ENCODE data around the gene STARD4.

The STARD4 gene

DNA sequence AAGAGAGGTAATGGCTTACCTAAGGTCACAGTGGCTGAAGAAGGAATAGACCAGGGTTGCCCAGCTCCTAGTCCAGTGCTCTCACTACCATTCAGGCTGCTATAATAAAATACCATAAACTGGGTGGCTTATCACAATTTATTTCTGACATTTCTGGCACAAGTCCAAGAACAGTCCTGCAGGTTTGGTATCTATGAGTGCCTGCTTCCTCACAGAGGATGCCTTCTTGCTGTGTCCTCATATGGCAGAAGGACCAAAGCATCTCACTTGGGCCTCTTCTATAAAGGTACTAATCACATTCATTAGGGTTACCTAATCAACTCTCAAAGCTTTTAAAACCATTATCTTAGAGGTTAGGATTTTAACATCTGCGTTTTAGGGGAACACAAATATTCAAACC lies 17.2 kb downstream of the STARD4 start:
- ATAC-seq (ENCODE audit: low read depth) = peak; percentile 15
- no peaks in the 10 kb centered on the region for H3K9me3 ChIP-seq (ENCODE audit: severe bottlenecking)
- H3K27me3 ChIP-seq (ENCODE audit: insufficient read depth, poor library complexity, severe bottlenecking) = no peaks in the 10 kb centered on the region
- no peak overlapping the region for H3K4me3 ChIP-seq (ENCODE audit: severe bottlenecking)
- H3K4me1 ChIP-seq (ENCODE audit: insufficient read depth, poor library complexity, severe bottlenecking) = peaks cover 51% of the 10 kb centered on the region
- DNase-seq (ENCODE audit: low spot score) = no peak
- H3K27ac ChIP-seq (ENCODE audit: poor library complexity, severe bottlenecking) = peak overlapping the region; percentile 74
- TF ChIP-seq, protein P1, sequence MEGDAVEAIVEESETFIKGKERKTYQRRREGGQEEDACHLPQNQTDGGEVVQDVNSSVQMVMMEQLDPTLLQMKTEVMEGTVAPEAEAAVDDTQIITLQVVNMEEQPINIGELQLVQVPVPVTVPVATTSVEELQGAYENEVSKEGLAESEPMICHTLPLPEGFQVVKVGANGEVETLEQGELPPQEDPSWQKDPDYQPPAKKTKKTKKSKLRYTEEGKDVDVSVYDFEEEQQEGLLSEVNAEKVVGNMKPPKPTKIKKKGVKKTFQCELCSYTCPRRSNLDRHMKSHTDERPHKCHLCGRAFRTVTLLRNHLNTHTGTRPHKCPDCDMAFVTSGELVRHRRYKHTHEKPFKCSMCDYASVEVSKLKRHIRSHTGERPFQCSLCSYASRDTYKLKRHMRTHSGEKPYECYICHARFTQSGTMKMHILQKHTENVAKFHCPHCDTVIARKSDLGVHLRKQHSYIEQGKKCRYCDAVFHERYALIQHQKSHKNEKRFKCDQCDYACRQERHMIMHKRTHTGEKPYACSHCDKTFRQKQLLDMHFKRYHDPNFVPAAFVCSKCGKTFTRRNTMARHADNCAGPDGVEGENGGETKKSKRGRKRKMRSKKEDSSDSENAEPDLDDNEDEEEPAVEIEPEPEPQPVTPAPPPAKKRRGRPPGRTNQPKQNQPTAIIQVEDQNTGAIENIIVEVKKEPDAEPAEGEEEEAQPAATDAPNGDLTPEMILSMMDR (IDR thresholded peaks at IDR 0.05; ENCODE audit: poor library complexity, severe bottlenecking) = no peak
- H3K36me3 ChIP-seq (ENCODE audit: low read depth) = peaks cover 71% of the 10 kb centered on the region

- peak overlapping the region; percentile 74 for H3K27ac ChIP-seq (ENCODE audit: poor library complexity, severe bottlenecking)
Measured at GRCh38 chr5:111494355-111494999, 17.9 kb downstream of the STARD4 start.

DNA sequence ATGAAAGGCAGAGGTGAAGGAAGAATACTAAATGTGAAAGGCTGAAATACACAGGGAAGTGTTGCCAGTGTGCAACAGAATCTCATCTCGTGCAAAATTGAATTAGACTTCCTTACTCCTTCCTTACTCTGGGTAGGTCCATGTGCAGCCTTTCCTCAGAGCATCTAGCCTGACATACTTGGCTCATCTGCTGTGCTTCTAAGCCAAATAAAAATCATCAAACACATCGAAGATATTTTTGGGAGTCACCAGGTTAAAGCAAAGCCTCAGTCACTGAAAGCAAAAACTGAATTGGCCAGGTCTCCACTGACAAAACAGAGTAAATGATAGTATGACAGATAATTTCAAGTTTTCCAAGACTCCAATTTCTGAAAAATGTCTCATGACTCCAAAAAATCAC lies 19.3 kb downstream of the STARD4 start:
- no peak overlapping the region for H3K4me3 ChIP-seq (ENCODE audit: severe bottlenecking)
- DNase-seq (ENCODE audit: low spot score) = no peak
- H3K9me3 ChIP-seq (ENCODE audit: severe bottlenecking) = no peaks in the 10 kb centered on the region
- TF ChIP-seq, protein P1 (IDR thresholded peaks at IDR 0.05; ENCODE audit: poor library complexity, severe bottlenecking) = no peak
- no peak overlapping the region for H3K27ac ChIP-seq (ENCODE audit: poor library complexity, severe bottlenecking)
- peaks cover 49% of the 10 kb centered on the region for H3K36me3 ChIP-seq (ENCODE audit: low read depth)
- ATAC-seq (ENCODE audit: low read depth) = no peak
- H3K27me3 ChIP-seq (ENCODE audit: insufficient read depth, poor library complexity, severe bottlenecking) = no peaks in the 10 kb centered on the region
- peaks cover 41% of the 10 kb centered on the region for H3K4me1 ChIP-seq (ENCODE audit: insufficient read depth, poor library complexity, severe bottlenecking)

More at GRCh38 chr5:111494355-111494999, 17.9 kb downstream of the STARD4 start:
- Histone ChIP-seq H3K36me3 (ENCODE audit: low read depth) (peaks cover 64% of the 10 kb centered on the region), H3K4me1 (ENCODE audit: insufficient read depth, poor library complexity, severe bottlenecking) (peaks cover 51% of the 10 kb centered on the region), H3K9me3 (ENCODE audit: severe bottlenecking) (no peaks in the 10 kb centered on the region), H3K27me3 (ENCODE audit: insufficient read depth, poor library complexity, severe bottlenecking) (no peaks in the 10 kb centered on the region), H3K4me3 (ENCODE audit: severe bottlenecking) (no peak overlapping the region)
- TF ChIP-seq, protein P1 (IDR thresholded peaks at IDR 0.05; ENCODE audit: poor library complexity, severe bottlenecking) = no peak
- ATAC-seq (ENCODE audit: low read depth) (peak; percentile 79), DNase-seq (ENCODE audit: low spot score) (no peak)

GRCh38 chr5:111488353-111488752 lies 24.0 kb downstream of the STARD4 start:
- Histone ChIP-seq H3K27me3 (ENCODE audit: insufficient read depth, poor library complexity, severe bottlenecking) (no peaks in the 10 kb centered on the region), H3K36me3 (ENCODE audit: low read depth) (peaks cover 3% of the 10 kb centered on the region), H3K27ac (ENCODE audit: poor library complexity, severe bottlenecking) (no peak overlapping the region), H3K9me3 (ENCODE audit: severe bottlenecking) (no peaks in the 10 kb centered on the region), H3K4me1 (ENCODE audit: insufficient read depth, poor library complexity, severe bottlenecking) (no peaks in the 10 kb centered on the region), H3K4me3 (ENCODE audit: severe bottlenecking) (no peak overlapping the region)
- ATAC-seq (ENCODE audit: low read depth) (no peak), DNase-seq (ENCODE audit: low spot score) (no peak)
- TF ChIP-seq, protein P1 (IDR thresholded peaks at IDR 0.05; ENCODE audit: poor library complexity, severe bottlenecking) = no peak

DNA sequence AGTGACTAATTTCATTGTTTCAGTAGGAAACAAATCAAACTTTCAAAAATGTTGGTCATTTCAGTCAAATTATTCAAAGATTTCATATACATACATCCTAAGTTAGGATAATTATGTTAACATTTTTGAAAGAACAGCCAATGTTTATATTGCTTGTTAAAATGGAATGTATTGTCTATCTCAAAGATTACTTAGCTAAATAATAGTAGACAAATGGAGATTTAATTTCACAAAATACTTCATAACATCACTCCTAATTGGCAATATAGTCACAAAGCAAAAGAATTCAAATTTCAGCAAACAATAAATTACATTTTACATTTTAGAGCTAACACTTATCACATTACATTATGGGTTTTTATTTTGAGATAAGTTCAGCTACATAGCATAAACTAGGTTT lies 25.4 kb downstream of the STARD4 start:
- H3K27me3 ChIP-seq (ENCODE audit: insufficient read depth, poor library complexity, severe bottlenecking) = no peaks in the 10 kb centered on the region
- H3K4me3 ChIP-seq (ENCODE audit: severe bottlenecking) = no peak overlapping the region
- H3K4me1 ChIP-seq (ENCODE audit: insufficient read depth, poor library complexity, severe bottlenecking) = no peaks in the 10 kb centered on the region
- no peak for ATAC-seq (ENCODE audit: low read depth)
- no peaks in the 10 kb centered on the region for H3K36me3 ChIP-seq (ENCODE audit: low read depth)
- no peak for DNase-seq (ENCODE audit: low spot score)
- TF ChIP-seq, protein P1 (IDR thresholded peaks at IDR 0.05; ENCODE audit: poor library complexity, severe bottlenecking) = no peak
- H3K27ac ChIP-seq (ENCODE audit: poor library complexity, severe bottlenecking) = no peak overlapping the region
- no peaks in the 10 kb centered on the region for H3K9me3 ChIP-seq (ENCODE audit: severe bottlenecking)

Data from RWPE2 (cell line).